GM12878 (cell line): ENCODE data around the gene MLIP. TPM values are rescaled to one million over a fixed set of nuclear protein-coding genes. Genes with fewer than 3 reads are reported as not detected.
A peak's percentile ranks its signal among the peaks of the same experiment; 100 is the strongest.

Experiments used
- ATAC-seq: fragments of 200-7000 bp; cut with Tn5 transposase; 3 replicates; pipeline ENCODE4 v1.9.1; 2020; ENCODE audit warnings: mild to moderate bottlenecking, moderate library complexity
- BruUV-seq: library from RNA; stranded (reverse); fragments of 400-500 nt; replicated peaks from 2 replicates; lab custom pipeline; 2021; lab: Mats Ljungman, UMichigan
- CTCF ChIA-PET: fragments of 300-600 bp; sonication (Branson Sonifier 250); formaldehyde crosslinking; extraction: SDS; loops from one replicate; lab custom pipeline; 2021; ENCODE audit warnings: inconsistent platforms; lab: Yijun Ruan, JAX
- POLR2A ChIA-PET: fragments of 350-600 bp; formaldehyde crosslinking; extraction: SDS; loops from one replicate; lab custom pipeline; 2021; ENCODE audit warnings: inconsistent platforms; lab: Charles Lee
- RAD21 ChIA-PET: fragments of 300-600 bp; sonication (Branson Sonifier 250); formaldehyde crosslinking; loops from one replicate; lab custom pipeline; 2023; ENCODE audit warnings: antibody characterized with exemption; ENCODE audit not compliant: unreplicated experiment; lab: Charles Lee
- SMC1A ChIA-PET: fragments of 300-600 bp; sonication (Branson Sonifier 250); formaldehyde crosslinking; loops from one replicate; lab custom pipeline; 2023; ENCODE audit not compliant: unreplicated experiment, uncharacterized antibody; lab: Charles Lee
- DNase-seq: peaks from one replicate; pipeline ENCODE4 v3.0.0-alpha.2; 2011; ENCODE audit warnings: low read depth, low spot score
- FAIRE-seq: peaks from 3 replicates; lab custom pipeline; 2011; peaks lifted over from hg19 to GRCh38; lab: Jason Lieb, UNC
- H2AFZ ChIP-seq: 2 replicates; pipeline ENCODE4 v1.6.0; 2011; ENCODE audit warnings: low read depth, low read length, control low read depth; ENCODE audit not compliant: control insufficient read depth
- H3K27ac ChIP-seq: 2 replicates; pipeline ENCODE4 v1.5.1; 2011; ENCODE audit warnings: control low read depth; ENCODE audit not compliant: control insufficient read depth, insufficient read depth
- H3K27me3 ChIP-seq, 2 experiments: replicated peaks in 1 of 2; 2 replicates each; pipeline versions ENCODE4 v1.6.0 to v1.6.1; 2011; ENCODE audit warnings: low read length in 1 of 2; ENCODE audit not compliant: control insufficient read depth in 2 of 2, insufficient read depth in 2 of 2
- H3K36me3 ChIP-seq, 2 experiments: 2 replicates each; pipeline ENCODE4 v1.5.1; 2011; ENCODE audit warnings: low read length in 1 of 2; ENCODE audit not compliant: control insufficient read depth in 2 of 2, insufficient read depth in 2 of 2
- H3K4me1 ChIP-seq: 2 replicates; pipeline ENCODE4 v1.6.1; 2011; ENCODE audit warnings: mild to moderate bottlenecking, low read length, moderate library complexity, mixed read lengths; ENCODE audit not compliant: control insufficient read depth, insufficient read depth
- H3K4me2 ChIP-seq: 2 replicates; pipeline ENCODE4 v1.6.0; 2011; ENCODE audit warnings: control low read depth; ENCODE audit not compliant: control insufficient read depth, insufficient read depth
- H3K4me3 ChIP-seq: fragments of 200-600 bp; sonication (generic); 2 replicates; pipeline ENCODE4 v1.5.1; 2016
- H3K79me2 ChIP-seq: 2 replicates; pipeline ENCODE4 v1.6.0; 2011; ENCODE audit warnings: low read length; ENCODE audit not compliant: control insufficient read depth, insufficient read depth
- H3K9ac ChIP-seq: 2 replicates; pipeline ENCODE4 v1.8.0; 2011; ENCODE audit warnings: low read length, control low read depth, mixed read lengths; ENCODE audit not compliant: control insufficient read depth, insufficient read depth
- H3K9me3 ChIP-seq: replicated peaks from 3 replicates; pipeline ENCODE4 v1.5.1; 2011; ENCODE audit warnings: mild to moderate bottlenecking, low read length; ENCODE audit not compliant: control insufficient read depth, insufficient read depth
- H4K20me1 ChIP-seq: 2 replicates; pipeline ENCODE4 v1.6.0; 2011; ENCODE audit not compliant: control insufficient read depth, insufficient read depth
- BACH1 ChIP-seq: fragments of 450-650 bp; IDR thresholded peaks from 2 replicates; pipeline ENCODE4 v1.6.1; 2017; ENCODE audit warnings: mild to moderate bottlenecking, borderline replicate concordance
- BCL11A ChIP-seq: IDR thresholded peaks from 2 replicates; pipeline ENCODE4 v1.6.1; 2011; ENCODE audit warnings: low read depth, low read length
- BCL3 ChIP-seq: IDR thresholded peaks from 2 replicates; pipeline ENCODE4 v1.6.1; 2011; ENCODE audit warnings: borderline replicate concordance, low read depth, mild to moderate bottlenecking, moderate library complexity, low read length; ENCODE audit not compliant: insufficient read depth, poor library complexity, severe bottlenecking
- BHLHE40 ChIP-seq, 2 experiments: fragments of 450-650 bp in 1 of 2; IDR thresholded peaks; 2 replicates each; pipeline ENCODE4 v1.6.1; 2011 to 2017; ENCODE audit warnings: low read depth in 2 of 2, borderline replicate concordance in 1 of 2, improper control_type of control experiment in 1 of 2, low read length in 1 of 2, mild to moderate bottlenecking in 1 of 2
- BMI1 ChIP-seq: fragments of 450-650 bp; IDR thresholded peaks from 2 replicates; pipeline ENCODE4 v1.6.1; 2016; ENCODE audit warnings: mild to moderate bottlenecking, moderate library complexity, borderline replicate concordance
- CBX3 ChIP-seq: fragments of 200-600 bp; sonication (generic); IDR thresholded peaks from 2 replicates; pipeline ENCODE4 v1.6.1; 2016; ENCODE audit warnings: low read depth, borderline replicate concordance
- CEBPB ChIP-seq, 2 experiments: fragments of 150-350 bp in 1 of 2; IDR thresholded peaks; 2 replicates each; pipeline ENCODE4 v1.6.1; 2012 to 2014; ENCODE audit warnings: low read depth in 2 of 2, low read length in 2 of 2, borderline replicate concordance in 1 of 2, inconsistent platforms in 1 of 2
- DPF2 ChIP-seq: fragments of 450-650 bp; IDR thresholded peaks from 2 replicates; pipeline ENCODE4 v1.6.1; 2017; ENCODE audit warnings: mild to moderate bottlenecking
- EGR1 ChIP-seq, 2 experiments: IDR thresholded peaks; 1 replicate in 1 of 2; 2 replicates in 1 of 2; pipeline ENCODE4 v1.6.1; 2011 to 2012; ENCODE audit warnings: low read depth in 2 of 2, low read length in 2 of 2, borderline replicate concordance in 1 of 2, mild to moderate bottlenecking in 1 of 2, moderate library complexity in 1 of 2
- EZH2 ChIP-seq: IDR thresholded peaks from 2 replicates; pipeline ENCODE4 v1.6.1; 2012; ENCODE audit warnings: low read depth, mild to moderate bottlenecking, control low read depth, inconsistent platforms, low read length, borderline replicate concordance; ENCODE audit not compliant: control insufficient read depth
- FOS ChIP-seq: IDR thresholded peaks from 3 replicates; pipeline ENCODE4 v1.6.1; 2011; ENCODE audit warnings: borderline replicate concordance; ENCODE audit not compliant: insufficient read length; ENCODE audit errors: extremely low read depth
- HDGF ChIP-seq: fragments of 450-650 bp; IDR thresholded peaks from 2 replicates; pipeline ENCODE4 v1.6.1; 2016; ENCODE audit warnings: antibody characterized with exemption
- MAX ChIP-seq: IDR thresholded peaks from 2 replicates; pipeline ENCODE4 v1.6.1; 2012; ENCODE audit warnings: low read depth, low read length, improper control_type of control experiment
- MEF2B ChIP-seq: fragments of 450-650 bp; IDR thresholded peaks from 2 replicates; pipeline ENCODE4 v1.6.1; 2018; ENCODE audit warnings: mild to moderate bottlenecking, moderate library complexity; ENCODE audit not compliant: partially characterized antibody, poor library complexity, severe bottlenecking
- NBN ChIP-seq: fragments of 450-650 bp; IDR thresholded peaks from 2 replicates; pipeline ENCODE4 v1.6.1; 2016
- NRF1 ChIP-seq: conservative IDR thresholded peaks from 2 replicates; pipeline ENCODE4 v1.6.1; 2011; ENCODE audit warnings: mild to moderate bottlenecking, low read depth, low read length, improper control_type of control experiment
- PAX8 ChIP-seq: fragments of 450-650 bp; IDR thresholded peaks from 2 replicates; pipeline ENCODE4 v1.6.1; 2017; ENCODE audit warnings: mild to moderate bottlenecking, moderate library complexity
- SIX5 ChIP-seq: IDR thresholded peaks from 2 replicates; pipeline ENCODE4 v1.6.1; 2011; ENCODE audit warnings: mild to moderate bottlenecking, low read depth, low read length, moderate library complexity; ENCODE audit not compliant: severe bottlenecking
- SMAD5 ChIP-seq: IDR thresholded peaks from 2 replicates; pipeline ENCODE4 v1.6.1; 2016; ENCODE audit warnings: antibody characterized with exemption, low read depth
- SMARCA5 ChIP-seq: fragments of 450-650 bp; IDR thresholded peaks from 2 replicates; pipeline ENCODE4 v1.6.1; 2017; ENCODE audit warnings: mild to moderate bottlenecking
- SREBF2 ChIP-seq: IDR thresholded peaks from 2 replicates; pipeline ENCODE4 v1.6.1; 2012; ENCODE audit warnings: mild to moderate bottlenecking, low read length
- ZNF217 ChIP-seq: fragments of 450-650 bp; IDR thresholded peaks from 2 replicates; pipeline ENCODE4 v1.6.1; 2017; ENCODE audit warnings: antibody characterized with exemption, mild to moderate bottlenecking
- ZNF24 ChIP-seq: fragments of 450-650 bp; IDR thresholded peaks from 2 replicates; pipeline ENCODE4 v1.6.1; 2017; ENCODE audit warnings: antibody characterized with exemption, mild to moderate bottlenecking
- WGBS: methylation state at CpG from one replicate; pipeline ENCODE4 v1.1.6; 2016; ENCODE audit warnings: low lambda C conversion rate; ENCODE audit not compliant: insufficient replicate concordance, insufficient coverage; ENCODE audit errors: missing lambda C conversion rate; 5-methylcytosine and 5-hydroxymethylcytosine counted together
- in situ Hi-C: fragments of 300-500 bp; cut with MboI; formaldehyde crosslinking; loops from 9 replicates; pipeline ENCODE4 v1.14.3; 2018; ENCODE audit warnings: mixed read lengths
- intact Hi-C: fragments of 100-400 bp; cut with micrococcal nuclease; formaldehyde crosslinking; loops from one replicate; pipeline ENCODE4 v1.14.2; 2022; ENCODE audit not compliant: unreplicated experiment
- polyA plus RNA-seq, 11 experiments: library from polyadenylated mRNA; depleted of rRNA in 4 of 11; unstranded in 6 of 11; stranded (reverse) in 5 of 11; fragments of >200 nt; fragmentation: Nextera tagmentation in 4 of 11; fragmentation: Illumina TruSeq in 1 of 11; extraction: Ambion mirVana in 4 of 11; extraction: Trizol in 1 of 11; gene quantifications; 1 replicate in 1 of 11; 2 replicates in 10 of 11; pipeline versions ENCODE4 v1.2.1 to v1.2.3, GENCODE V29; 2011 to 2016; ENCODE audit warnings: inconsistent platforms in 2 of 11, missing spikeins in 2 of 11, low read depth in 1 of 11
- total RNA-seq, 4 experiments: library from RNA; depleted of rRNA in 3 of 4; stranded (reverse); fragments of >200 nt in 3 of 4; fragmentation: Illumina TruSeq in 1 of 4; extraction: Trizol in 1 of 4; gene quantifications; 2 replicates each; pipeline versions ENCODE4 v1.2.1 to v1.2.3, GENCODE V29; 2013 to 2021
- TF ChIP-seq, protein P1 (sequence below): fragments of 450-650 bp; conservative IDR thresholded peaks from 2 replicates; pipeline ENCODE4 v1.6.1; 2017; ENCODE audit warnings: mild to moderate bottlenecking, moderate library complexity

MLIP gene
- total and polyA plus RNA-seq, 10 of the 15 experiments (the other 5 are each of a cell fraction or from before 2014, with no cell fraction given): not detected

DNA sequence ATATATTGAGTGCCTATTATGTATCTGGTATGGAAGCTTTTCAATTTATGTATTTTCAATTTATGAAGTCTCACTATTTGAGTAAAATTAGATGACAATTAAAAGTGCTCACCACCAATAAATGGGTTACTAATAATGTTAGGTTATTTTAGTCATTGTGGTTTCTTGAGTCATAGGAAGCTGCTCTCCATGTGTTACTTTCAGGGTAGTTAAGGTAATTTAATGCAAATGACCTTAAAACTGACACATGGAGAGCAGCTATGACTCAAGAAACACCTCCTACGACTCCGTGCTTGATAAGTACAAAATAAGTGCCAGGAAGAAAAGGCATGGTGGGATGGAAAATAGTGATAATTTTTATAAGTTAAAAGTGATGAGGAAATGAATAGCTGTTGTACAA, 180.5 kb downstream of the MLIP start:
- ChIA-PET RAD21 (no interaction called here), CTCF (no interaction called here), POLR2A (interaction anchor here (0.6 kb wide), 1 partner anchor 375 kb away, joined by 3 read pairs; no protein-coding TSS in a partner anchor), SMC1A (interaction anchor here (1.1 kb wide), 1 partner anchor 47 kb away, joined by 5 read pairs; no protein-coding TSS in a partner anchor)
- Histone ChIP-seq H3K27me3 (no peaks in the 10 kb centered on the region), H3K4me3 (no peak overlapping the region), H3K27ac (no peak overlapping the region), H3K9me3 (no peaks in the 10 kb centered on the region; the same call in 2 of the 3 replicates), H4K20me1 (no peaks in the 10 kb centered on the region), H2AFZ (no peak overlapping the region), H3K4me1 (no peaks in the 10 kb centered on the region), H3K4me2 (0 out of 2 replicates have a peak overlapping the region, but pooled peaks have one; percentile 17), H3K9ac (no peak overlapping the region), H3K79me2 (no peaks in the 10 kb centered on the region), H3K36me3 (no peaks in the 10 kb centered on the region)
- in situ Hi-C loops: no loop called here
- ATAC-seq (peak; percentile 89), DNase-seq (peak; percentile 25), FAIRE-seq (no peak)
- no TSS peak for BruUV-seq
- WGBS: 34% methylated on average over 2 of the region's 2 CpGs
- intact Hi-C loops: no loop called here
- TF ChIP-seq FOS: no peak
- TF ChIP-seq, protein P1, sequence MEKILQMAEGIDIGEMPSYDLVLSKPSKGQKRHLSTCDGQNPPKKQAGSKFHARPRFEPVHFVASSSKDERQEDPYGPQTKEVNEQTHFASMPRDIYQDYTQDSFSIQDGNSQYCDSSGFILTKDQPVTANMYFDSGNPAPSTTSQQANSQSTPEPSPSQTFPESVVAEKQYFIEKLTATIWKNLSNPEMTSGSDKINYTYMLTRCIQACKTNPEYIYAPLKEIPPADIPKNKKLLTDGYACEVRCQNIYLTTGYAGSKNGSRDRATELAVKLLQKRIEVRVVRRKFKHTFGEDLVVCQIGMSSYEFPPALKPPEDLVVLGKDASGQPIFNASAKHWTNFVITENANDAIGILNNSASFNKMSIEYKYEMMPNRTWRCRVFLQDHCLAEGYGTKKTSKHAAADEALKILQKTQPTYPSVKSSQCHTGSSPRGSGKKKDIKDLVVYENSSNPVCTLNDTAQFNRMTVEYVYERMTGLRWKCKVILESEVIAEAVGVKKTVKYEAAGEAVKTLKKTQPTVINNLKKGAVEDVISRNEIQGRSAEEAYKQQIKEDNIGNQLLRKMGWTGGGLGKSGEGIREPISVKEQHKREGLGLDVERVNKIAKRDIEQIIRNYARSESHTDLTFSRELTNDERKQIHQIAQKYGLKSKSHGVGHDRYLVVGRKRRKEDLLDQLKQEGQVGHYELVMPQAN: no peak
- no peak for TF ChIP-seq EGR1 (IDR thresholded peaks at IDR 0.05; ENCODE audit: borderline replicate concordance in 1 of 2, low read depth in 2 of 2, low read length in 2 of 2)
- TF ChIP-seq BACH1: no peak
- no peak for TF ChIP-seq ZNF24
- TF ChIP-seq SREBF2: no peak
- TF ChIP-seq SMARCA5: no peak
- peak; percentile 25; the same call in 1 of the 2 replicates for TF ChIP-seq DPF2
- 0 out of 2 replicates have a peak, but pooled peaks have one; percentile 46 for TF ChIP-seq BCL11A
- no peak for TF ChIP-seq BMI1
- no peak for TF ChIP-seq CBX3
- no peak; a peak in 1 of 4 replicates for TF ChIP-seq BHLHE40 (IDR thresholded peaks at IDR 0.05; ENCODE audit: borderline replicate concordance in 1 of 2, low read depth in 2 of 2, low read length in 1 of 2)
- no peak for TF ChIP-seq SIX5
- TF ChIP-seq EZH2: no peak
- TF ChIP-seq HDGF: no peak
- no peak for TF ChIP-seq SMAD5
- no peak for TF ChIP-seq PAX8
- peak; percentile 68 for TF ChIP-seq MEF2B
- no peak for TF ChIP-seq NBN
- TF ChIP-seq ZNF217: peak; percentile 91
- no peak for TF ChIP-seq NRF1
- no peak for TF ChIP-seq MAX
- no peak for TF ChIP-seq CEBPB (IDR thresholded peaks at IDR 0.05; ENCODE audit: borderline replicate concordance in 1 of 2, low read depth in 2 of 2, low read length in 2 of 2)
- no peak for TF ChIP-seq BCL3
